ENCODE results near the gene EPN3.

EPN3 gene

GRCh38 chr17:50501054-50501453, 31.5 kb upstream of the EPN3 start:
- H3K4me3 ChIP-seq (ENCODE audit: low read depth, low read length), result no peak overlapping the region
- TF ChIP-seq, protein P1, sequence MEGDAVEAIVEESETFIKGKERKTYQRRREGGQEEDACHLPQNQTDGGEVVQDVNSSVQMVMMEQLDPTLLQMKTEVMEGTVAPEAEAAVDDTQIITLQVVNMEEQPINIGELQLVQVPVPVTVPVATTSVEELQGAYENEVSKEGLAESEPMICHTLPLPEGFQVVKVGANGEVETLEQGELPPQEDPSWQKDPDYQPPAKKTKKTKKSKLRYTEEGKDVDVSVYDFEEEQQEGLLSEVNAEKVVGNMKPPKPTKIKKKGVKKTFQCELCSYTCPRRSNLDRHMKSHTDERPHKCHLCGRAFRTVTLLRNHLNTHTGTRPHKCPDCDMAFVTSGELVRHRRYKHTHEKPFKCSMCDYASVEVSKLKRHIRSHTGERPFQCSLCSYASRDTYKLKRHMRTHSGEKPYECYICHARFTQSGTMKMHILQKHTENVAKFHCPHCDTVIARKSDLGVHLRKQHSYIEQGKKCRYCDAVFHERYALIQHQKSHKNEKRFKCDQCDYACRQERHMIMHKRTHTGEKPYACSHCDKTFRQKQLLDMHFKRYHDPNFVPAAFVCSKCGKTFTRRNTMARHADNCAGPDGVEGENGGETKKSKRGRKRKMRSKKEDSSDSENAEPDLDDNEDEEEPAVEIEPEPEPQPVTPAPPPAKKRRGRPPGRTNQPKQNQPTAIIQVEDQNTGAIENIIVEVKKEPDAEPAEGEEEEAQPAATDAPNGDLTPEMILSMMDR (IDR thresholded peaks at IDR 0.05; ENCODE audit: low read depth, low read length), result 0 out of 2 replicates have a peak, but pooled peaks have one; percentile 23

DNA sequence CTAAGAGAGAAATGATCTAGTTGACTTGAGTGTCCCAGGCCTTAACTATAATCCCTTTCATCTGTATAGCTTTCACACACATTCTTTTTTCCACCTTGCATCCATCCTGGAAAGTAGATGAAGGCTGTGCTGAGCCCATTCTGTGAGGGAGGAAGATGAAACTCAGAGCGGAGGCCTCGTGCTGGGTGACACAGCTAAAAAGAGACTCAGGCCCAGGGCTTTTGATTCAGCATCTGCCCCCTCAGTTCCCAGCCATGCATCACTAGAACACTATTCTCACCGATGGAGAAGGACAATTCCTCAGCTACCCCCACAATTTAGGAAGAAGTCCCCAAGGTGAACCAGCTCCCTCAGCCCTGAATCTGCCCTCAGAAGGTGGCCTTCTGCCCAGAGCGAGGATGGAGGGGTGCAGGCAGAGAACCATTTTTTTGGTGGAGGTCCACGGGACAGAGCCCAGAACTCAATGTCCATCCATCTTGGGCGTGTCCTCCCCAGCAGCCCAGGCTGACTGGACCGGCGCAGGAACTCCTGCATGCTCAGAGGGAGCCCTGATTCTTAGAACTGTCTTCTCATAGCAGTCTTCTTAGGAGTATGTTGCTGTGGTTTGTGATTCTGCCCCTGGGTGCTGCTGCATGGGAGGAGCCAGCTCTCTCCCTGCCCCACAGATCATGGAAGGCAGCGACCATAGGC, 30.1 kb upstream of the EPN3 start:
- H3K4me3 ChIP-seq (ENCODE audit: low read depth, low read length), result no peak overlapping the region
- TF ChIP-seq, protein P1 (IDR thresholded peaks at IDR 0.05; ENCODE audit: low read depth, low read length), result no peak

GRCh38 chr17:50505591-50506130, 26.9 kb upstream of the EPN3 start:
- no peak overlapping the region for H3K4me3 ChIP-seq (ENCODE audit: low read depth, low read length)
- TF ChIP-seq, protein P1 (IDR thresholded peaks at IDR 0.05; ENCODE audit: low read depth, low read length), result no peak

GRCh38 chr17:50506298-50506697, 26.2 kb upstream of the EPN3 start:
- TF ChIP-seq, protein P1 (IDR thresholded peaks at IDR 0.05; ENCODE audit: low read depth, low read length), result no peak

DNA sequence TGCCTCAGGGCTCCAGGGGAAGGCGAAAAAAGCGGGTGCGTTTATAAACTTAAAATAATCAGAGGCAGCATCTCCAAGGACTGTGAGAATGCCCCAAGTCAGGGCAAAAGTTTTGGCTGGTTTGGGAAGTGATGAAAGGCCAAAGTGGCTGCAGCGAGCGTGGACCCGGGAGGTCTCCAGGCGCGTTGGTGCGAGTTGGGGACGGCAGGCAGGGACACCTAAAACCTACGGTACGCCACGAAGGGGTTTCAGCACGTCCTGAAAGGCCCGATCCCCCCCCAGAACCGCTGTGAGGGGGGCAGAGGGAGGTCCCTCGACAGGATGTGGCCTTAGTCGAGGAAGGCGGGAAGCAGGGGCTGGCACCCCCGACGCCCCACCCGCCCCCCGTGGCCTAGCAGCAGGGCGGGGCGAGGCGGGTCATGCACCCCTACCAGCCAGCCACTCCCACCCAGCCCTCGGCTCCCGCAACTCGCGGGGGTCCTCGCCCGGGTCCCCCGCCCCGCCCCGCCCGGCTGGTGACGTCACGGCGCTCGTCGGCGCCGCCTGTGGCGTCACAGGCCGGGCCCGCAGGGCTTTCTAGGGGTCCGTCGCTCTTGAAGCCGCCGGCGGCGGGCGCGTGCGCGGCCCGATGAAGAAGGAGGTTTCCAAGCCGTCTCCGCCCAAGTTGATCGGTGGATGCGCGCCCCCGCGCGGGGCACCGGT, 24.5 kb upstream of the EPN3 start, which contains the start of gene MYCBPAP:
MYCBPAP (plus strand) TSS at position 569 of the 702 bp plus-strand sequence. CDS start 236 bp downstream, outside the sequence.
- peak within 1 kb of the TSS; percentile 51 for H3K4me3 ChIP-seq (ENCODE audit: low read depth, low read length)
- TF ChIP-seq, protein P1 (IDR thresholded peaks at IDR 0.05; ENCODE audit: low read depth, low read length), result no peak

More at GRCh38 chr17:50506298-50506697, 26.2 kb upstream of the EPN3 start:
- H3K4me3 ChIP-seq (ENCODE audit: low read depth, low read length), result no peak overlapping the region

GRCh38 chr17:50508573-50509460, 23.7 kb upstream of the EPN3 start:
- TF ChIP-seq, protein P1 (IDR thresholded peaks at IDR 0.05; ENCODE audit: low read depth, low read length), result no peak
- H3K4me3 ChIP-seq (ENCODE audit: low read depth, low read length), result peak overlapping the region; percentile 51
